Fibroblast of lung (primary cell): ENCODE results near the gene XPNPEP2. TPM values are rescaled to one million over a fixed set of nuclear protein-coding genes. Genes with fewer than 3 reads are reported as not detected.

Source experiments
- DNase-seq, 2 donors: peaks; one replicate each; pipeline versions ENCODE4 v3.0.0 to v3.0.0-alpha.2; 2010; ENCODE audit warnings: low read depth in 2 of 2
- H2AFZ ChIP-seq: 2 replicates; pipeline ENCODE4 v1.5.1; 2012; ENCODE audit warnings: low read length, control low read depth, inconsistent platforms
- H3K27ac ChIP-seq: 2 replicates; pipeline ENCODE4 v1.5.1; 2011; ENCODE audit warnings: low read length, control low read depth; ENCODE audit not compliant: insufficient read depth
- H3K27me3 ChIP-seq: 2 replicates; pipeline ENCODE4 v1.5.1; 2011; ENCODE audit warnings: mild to moderate bottlenecking, low read length; ENCODE audit not compliant: control insufficient read depth, insufficient read depth
- H3K36me3 ChIP-seq: 2 replicates; pipeline ENCODE4 v1.5.1; 2011; ENCODE audit warnings: low read length; ENCODE audit not compliant: control insufficient read depth, insufficient read depth
- H3K4me1 ChIP-seq: 2 replicates; pipeline ENCODE4 v1.5.1; 2011; ENCODE audit warnings: low read length; ENCODE audit not compliant: control insufficient read depth, insufficient read depth; ENCODE audit errors: extremely low read depth
- H3K4me2 ChIP-seq: 2 replicates; pipeline ENCODE4 v1.5.1; 2011; ENCODE audit warnings: low read length, control low read depth; ENCODE audit not compliant: insufficient read depth; ENCODE audit errors: extremely low read depth
- H3K4me3 ChIP-seq, 4 experiments: fragments of 200-600 bp in 1 of 4; sonication (generic) in 1 of 4; replicated peaks in 1 of 4; 2 replicates each; pipeline ENCODE4 v1.5.1; 2011 to 2016; ENCODE audit warnings: low read length in 4 of 4, low read depth in 3 of 4, mild to moderate bottlenecking in 3 of 4, control low read depth in 2 of 4, inconsistent platforms in 1 of 4, mixed read lengths in 1 of 4; ENCODE audit not compliant: insufficient read depth in 1 of 4; ENCODE audit errors: control extremely low read depth in 1 of 4
- H3K79me2 ChIP-seq: 2 replicates; pipeline ENCODE4 v1.5.1; 2012; ENCODE audit warnings: mild to moderate bottlenecking, low read length, inconsistent platforms; ENCODE audit not compliant: control insufficient read depth, insufficient read depth
- H3K9ac ChIP-seq: 2 replicates; pipeline ENCODE4 v1.5.1; 2011; ENCODE audit warnings: mild to moderate bottlenecking, low read length, control low read depth; ENCODE audit not compliant: insufficient read depth
- H3K9me3 ChIP-seq: 2 replicates; pipeline ENCODE4 v1.5.1; 2012; ENCODE audit warnings: low read depth, low read length; ENCODE audit not compliant: control insufficient read depth, insufficient read depth
- H4K20me1 ChIP-seq: 2 replicates; pipeline ENCODE4 v1.5.1; 2011; ENCODE audit warnings: low read length; ENCODE audit not compliant: control insufficient read depth, insufficient read depth; ENCODE audit errors: extremely low read depth
- CTCF ChIP-seq, 2 donors: IDR thresholded peaks in 1 of 2; conservative IDR thresholded peaks in 1 of 2; 1 replicate in 1 of 2; 2 replicates in 1 of 2; pipeline ENCODE4 v1.5.1; 2011 to 2012; ENCODE audit warnings: low read length in 2 of 2, control low read depth in 1 of 2, inconsistent platforms in 1 of 2, low read depth in 1 of 2, mild to moderate bottlenecking in 1 of 2
- EZH2 ChIP-seq: IDR thresholded peaks from 2 replicates; pipeline ENCODE4 v1.5.1; 2012; ENCODE audit warnings: low read length, control low read depth, mild to moderate bottlenecking; ENCODE audit errors: missing control alignments
- polyA plus RNA-seq, 2 donors: library from polyadenylated mRNA; depleted of rRNA in 1 of 2; stranded (reverse) in 1 of 2; unstranded in 1 of 2; fragments of >200 nt; gene quantifications; 2 replicates each; pipeline ENCODE4 v1.2.1, GENCODE V29; 2011 to 2012; ENCODE audit warnings: missing spikeins in 1 of 2
- total RNA-seq: library from RNA; depleted of rRNA; stranded (reverse); fragments of >200 nt; gene quantifications from 2 replicates; pipeline ENCODE4 v1.2.1, GENCODE V29; 2014

The XPNPEP2 gene
- total and polyA plus RNA-seq, 2 donors (not counting 1 experiment from before 2014, with no cell fraction given): 0.16 to 0.17 TPM

- Histone ChIP-seq H3K9me3 (no peaks in the 10 kb centered on the region), H3K9ac (no peak overlapping the region), H2AFZ (no peak overlapping the region), H3K27ac (no peak overlapping the region), H3K79me2 (no peaks in the 10 kb centered on the region), H4K20me1 (no peaks in the 10 kb centered on the region), H3K36me3 (no peaks in the 10 kb centered on the region), H3K4me1 (no peaks in the 10 kb centered on the region), H3K4me3 (no peak overlapping the region), H3K4me2 (no peak overlapping the region), H3K27me3 (no peaks in the 10 kb centered on the region)
- TF ChIP-seq CTCF (conservative IDR thresholded peaks at IDR 0.05 in 1 of 2, IDR thresholded peaks at IDR 0.05 in 1 of 2; ENCODE audit: low read depth in 1 of 2, low read length in 2 of 2): no peak
- no peak for TF ChIP-seq EZH2
- DNase-seq: no peak
Observed at GRCh38 chrX:129781680-129782495, 43.1 kb downstream of the XPNPEP2 start.

GRCh38 chrX:129782706-129783105, 43.9 kb downstream of the XPNPEP2 start:
- no peak overlapping the region for H3K4me3 ChIP-seq
- H3K9me3 ChIP-seq: no peaks in the 10 kb centered on the region
- H3K36me3 ChIP-seq: no peaks in the 10 kb centered on the region
- H3K79me2 ChIP-seq: no peaks in the 10 kb centered on the region
- no peaks in the 10 kb centered on the region for H3K27me3 ChIP-seq
- H3K4me1 ChIP-seq: no peaks in the 10 kb centered on the region
- H2AFZ ChIP-seq: no peak overlapping the region
- no peak for TF ChIP-seq CTCF (conservative IDR thresholded peaks at IDR 0.05 in 1 of 2, IDR thresholded peaks at IDR 0.05 in 1 of 2; ENCODE audit: low read depth in 1 of 2, low read length in 2 of 2)
- no peak for TF ChIP-seq EZH2
- no peaks in the 10 kb centered on the region for H4K20me1 ChIP-seq
- DNase-seq: no peak
- no peak overlapping the region for H3K9ac ChIP-seq
- no peak overlapping the region for H3K27ac ChIP-seq
- H3K4me2 ChIP-seq: no peak overlapping the region

- no peak overlapping the region for H2AFZ ChIP-seq
- H3K9me3 ChIP-seq: no peaks in the 10 kb centered on the region
- no peaks in the 10 kb centered on the region for H3K4me1 ChIP-seq
- H3K36me3 ChIP-seq: no peaks in the 10 kb centered on the region
- H3K4me3 ChIP-seq: no peak overlapping the region
- no peak overlapping the region for H3K27ac ChIP-seq
- no peaks in the 10 kb centered on the region for H3K79me2 ChIP-seq
- TF ChIP-seq CTCF (conservative IDR thresholded peaks at IDR 0.05 in 1 of 2, IDR thresholded peaks at IDR 0.05 in 1 of 2; ENCODE audit: low read depth in 1 of 2, low read length in 2 of 2) (no peak), EZH2 (no peak)
- H3K4me2 ChIP-seq: no peak overlapping the region
- no peaks in the 10 kb centered on the region for H4K20me1 ChIP-seq
- DNase-seq: no peak
- H3K27me3 ChIP-seq: no peaks in the 10 kb centered on the region
- H3K9ac ChIP-seq: no peak overlapping the region
Observed at GRCh38 chrX:129783291-129783713, 44.5 kb downstream of the XPNPEP2 start.
